H1 (cell line): ENCODE measurements around the gene BIK. TPM values are rescaled to one million over a fixed set of nuclear protein-coding genes. Genes with fewer than 3 reads are reported as not detected.

Source experiments
- CTCF ChIA-PET: fragments of 300-600 bp; sonication (Branson Sonifier 250); formaldehyde crosslinking; loops from one replicate; lab custom pipeline; 2021; ENCODE audit not compliant: partially characterized antibody; lab: Charles Lee
- POLR2A ChIA-PET: fragments of 300-600 bp; sonication (Branson Sonifier 250); formaldehyde crosslinking; loops from one replicate; lab custom pipeline; 2021; ENCODE audit warnings: inconsistent platforms; ENCODE audit not compliant: partially characterized antibody; lab: Charles Lee
- DNase-seq, 2 experiments: peaks; one replicate each; pipeline versions ENCODE4 v3.0.0 to v3.0.0-alpha.2; 2010 to 2022; ENCODE audit warnings: low spot score in 2 of 2, low read depth in 1 of 2, mixed read lengths in 1 of 2
- FAIRE-seq: peaks from 2 replicates; lab custom pipeline; 2011; peaks lifted over from hg19 to GRCh38; lab: Jason Lieb, UNC
- H2AFZ ChIP-seq: 2 replicates; pipeline ENCODE4 v1.8.1; 2012; ENCODE audit warnings: low read length, inconsistent platforms
- H2AK5ac ChIP-seq: 2 replicates; pipeline ENCODE4 v1.6.1; 2013; ENCODE audit warnings: low read depth, low read length
- H2BK120ac ChIP-seq: replicated peaks from 2 replicates; pipeline ENCODE3; 2013; ENCODE audit warnings: low read depth, low read length, inconsistent platforms
- H2BK12ac ChIP-seq: 2 replicates; pipeline ENCODE4 v1.6.1; 2013; ENCODE audit warnings: low read depth, low read length
- H2BK15ac ChIP-seq: 2 replicates; pipeline ENCODE4 v1.6.1; 2013; ENCODE audit warnings: low read length
- H2BK20ac ChIP-seq: 2 replicates; pipeline ENCODE4 v1.6.1; 2013; ENCODE audit warnings: low read length
- H2BK5ac ChIP-seq: 2 replicates; pipeline ENCODE4 v1.6.1; 2013; ENCODE audit warnings: low read depth, low read length
- H3K14ac ChIP-seq: 2 replicates; pipeline ENCODE4 v1.6.1; 2013; ENCODE audit warnings: inconsistent platforms; ENCODE audit not compliant: insufficient read length
- H3K18ac ChIP-seq: 2 replicates; pipeline ENCODE4 v1.6.1; 2013; ENCODE audit warnings: low read length; ENCODE audit errors: extremely low read depth
- H3K23ac ChIP-seq: 2 replicates; pipeline ENCODE4 v1.6.1; 2013; ENCODE audit warnings: inconsistent platforms; ENCODE audit not compliant: insufficient read length
- H3K23me2 ChIP-seq: 2 replicates; pipeline ENCODE4 v1.6.1; 2013; ENCODE audit warnings: low read depth, low read length
- H3K27ac ChIP-seq: 2 replicates; pipeline ENCODE4 v1.6.1; 2011; ENCODE audit warnings: low read depth, low read length, inconsistent platforms
- H3K27me3 ChIP-seq, 4 experiments: replicated peaks in 1 of 4; 1 replicate in 1 of 4; 2 replicates in 3 of 4; pipeline versions ENCODE4 v1.6.1 to v1.8.1; 2011 to 2013; ENCODE audit warnings: low read length in 3 of 4, mild to moderate bottlenecking in 3 of 4, inconsistent platforms in 2 of 4, mixed read lengths in 2 of 4, moderate library complexity in 1 of 4; ENCODE audit not compliant: control insufficient read depth in 3 of 4, insufficient read depth in 3 of 4; ENCODE audit errors: extremely low read depth in 1 of 4
- H3K36me3 ChIP-seq, 4 experiments: 2 replicates each; pipeline versions ENCODE4 v1.6.1 to v1.8.1; 2011 to 2013; ENCODE audit warnings: mild to moderate bottlenecking in 4 of 4, low read length in 3 of 4, moderate library complexity in 2 of 4, control low read depth in 1 of 4, inconsistent platforms in 1 of 4; ENCODE audit not compliant: insufficient read depth in 4 of 4, control insufficient read depth in 2 of 4
- H3K4ac ChIP-seq: replicated peaks from 2 replicates; pipeline ENCODE3; 2013; ENCODE audit warnings: low read length, low read depth, mixed read lengths, inconsistent platforms; ENCODE audit not compliant: insufficient read length
- H3K4me1 ChIP-seq, 4 experiments: replicated peaks in 1 of 4; 1 replicate in 1 of 4; 2 replicates in 3 of 4; pipeline versions ENCODE4 v1.6.1 to v1.8.1; 2011 to 2013; ENCODE audit warnings: low read length in 3 of 4, inconsistent platforms in 2 of 4, mixed read lengths in 1 of 4; ENCODE audit not compliant: insufficient read depth in 4 of 4, control insufficient read depth in 3 of 4
- H3K4me2 ChIP-seq, 2 experiments: 2 replicates each; pipeline versions ENCODE4 v1.6.1 to v1.8.1; 2011 to 2013; ENCODE audit warnings: low read depth in 2 of 2, low read length in 2 of 2, control low read depth in 1 of 2, inconsistent platforms in 1 of 2, mild to moderate bottlenecking in 1 of 2; ENCODE audit not compliant: insufficient read depth in 1 of 2
- H3K4me3 ChIP-seq, 4 experiments: fragments of 200-600, 300-600 bp in 1 of 4; sonication (generic), shearing (Covaris generic), sonication (Bioruptor Twin) in 1 of 4; 2 replicates each; pipeline versions ENCODE4 v1.5.1 to v1.8.1; 2011 to 2016; ENCODE audit warnings: low read length in 4 of 4, low read depth in 3 of 4, control low read depth in 2 of 4, inconsistent platforms in 2 of 4, mild to moderate bottlenecking in 2 of 4, mixed read lengths in 1 of 4, moderate library complexity in 1 of 4; ENCODE audit not compliant: insufficient read depth in 2 of 4; ENCODE audit errors: extremely low read depth in 1 of 4
- H3K56ac ChIP-seq: replicated peaks from 2 replicates; pipeline ENCODE3; 2013; ENCODE audit warnings: low read depth, mild to moderate bottlenecking, mixed read lengths, low read length, inconsistent platforms; ENCODE audit not compliant: insufficient read length
- H3K79me1 ChIP-seq: 2 replicates; pipeline ENCODE4 v1.6.1; 2013; ENCODE audit warnings: low read depth, low read length, control low read depth
- H3K79me2 ChIP-seq, 2 experiments: 2 replicates each; pipeline versions ENCODE4 v1.6.1 to v1.8.1; 2012 to 2013; ENCODE audit warnings: low read length in 2 of 2, mild to moderate bottlenecking in 2 of 2, inconsistent platforms in 1 of 2; ENCODE audit not compliant: insufficient read depth in 2 of 2, control insufficient read depth in 1 of 2
- H3K9ac ChIP-seq, 4 experiments: replicated peaks in 1 of 4; 1 replicate in 1 of 4; 2 replicates in 3 of 4; pipeline versions ENCODE4 v1.6.1 to v1.8.1; 2011 to 2013; ENCODE audit warnings: low read depth in 3 of 4, low read length in 3 of 4, control low read depth in 2 of 4, mild to moderate bottlenecking in 2 of 4, moderate library complexity in 2 of 4, inconsistent platforms in 1 of 4; ENCODE audit errors: extremely low read depth in 1 of 4
- H3K9me3 ChIP-seq, 2 experiments: 2 replicates each; pipeline versions ENCODE4 v1.6.1 to v1.8.1; 2012 to 2013; ENCODE audit warnings: mild to moderate bottlenecking in 2 of 2, moderate library complexity in 2 of 2, control low read depth in 1 of 2, inconsistent platforms in 1 of 2, low read depth in 1 of 2, low read length in 1 of 2, mixed read lengths in 1 of 2; ENCODE audit not compliant: insufficient read depth in 2 of 2
- H4K20me1 ChIP-seq, 2 experiments: replicated peaks in 1 of 2; 2 replicates each; pipeline versions ENCODE3 to v1.8.1; 2011 to 2013; ENCODE audit warnings: inconsistent platforms in 2 of 2, low read length in 2 of 2, mild to moderate bottlenecking in 1 of 2; ENCODE audit not compliant: insufficient read depth in 2 of 2, control insufficient read depth in 1 of 2
- H4K5ac ChIP-seq: 2 replicates; pipeline ENCODE4 v1.6.1; 2013; ENCODE audit warnings: low read length, low read depth, mixed read lengths, inconsistent platforms; ENCODE audit not compliant: insufficient read length
- H4K8ac ChIP-seq: 2 replicates; pipeline ENCODE4 v1.8.0; 2013; ENCODE audit warnings: mild to moderate bottlenecking, moderate library complexity, low read length, inconsistent platforms; ENCODE audit not compliant: insufficient read depth; ENCODE audit errors: extremely low read depth
- H4K91ac ChIP-seq: replicated peaks from 2 replicates; pipeline ENCODE3; 2013; ENCODE audit warnings: low read length, mixed read lengths, inconsistent platforms; ENCODE audit not compliant: insufficient read length
- BACH1 ChIP-seq: IDR thresholded peaks from 2 replicates; pipeline ENCODE4 v1.6.1; 2012; ENCODE audit warnings: low read length, improper control_type of control experiment
- CEBPB ChIP-seq: IDR thresholded peaks from 2 replicates; pipeline ENCODE4 v1.6.1; 2012; ENCODE audit warnings: low read depth, low read length
- CHD1 ChIP-seq: IDR thresholded peaks from 2 replicates; pipeline ENCODE4 v1.6.1; 2012; ENCODE audit warnings: low read depth, low read length, improper control_type of control experiment
- GTF2F1 ChIP-seq: IDR thresholded peaks from 2 replicates; pipeline ENCODE4 v1.6.1; 2012; ENCODE audit warnings: low read depth, low read length, improper control_type of control experiment, borderline replicate concordance
- HDAC2 ChIP-seq, 2 experiments: fragments of 300-600 bp in 1 of 2; sonication (generic) in 1 of 2; IDR thresholded peaks; 2 replicates each; pipeline ENCODE4 v1.6.1; 2011 to 2012; ENCODE audit warnings: low read depth in 2 of 2, low read length in 2 of 2, mild to moderate bottlenecking in 2 of 2, moderate library complexity in 2 of 2, borderline replicate concordance in 1 of 2, inconsistent platforms in 1 of 2
- HDAC6 ChIP-seq: IDR thresholded peaks from one replicate; pipeline ENCODE4 v1.7.1; 2012; ENCODE audit warnings: low read depth, mild to moderate bottlenecking, inconsistent platforms, low read length, moderate library complexity
- MAX ChIP-seq: IDR thresholded peaks from 2 replicates; pipeline ENCODE4 v1.6.1; 2012; ENCODE audit warnings: inconsistent platforms
- POLR2AphosphoS5 ChIP-seq: IDR thresholded peaks from 2 replicates; pipeline ENCODE4 v1.6.1; 2011; ENCODE audit warnings: low read depth, low read length
- SUZ12 ChIP-seq: fragments of 200-600 bp; sonication (generic); IDR thresholded peaks from 2 replicates; pipeline ENCODE4 v1.6.1; 2012; ENCODE audit warnings: mild to moderate bottlenecking, inconsistent platforms, low read length, moderate library complexity, mixed read lengths
- TCF12 ChIP-seq: IDR thresholded peaks from 2 replicates; pipeline ENCODE4 v1.6.1; 2011; ENCODE audit warnings: low read depth, mild to moderate bottlenecking, low read length
- TEAD4 ChIP-seq: IDR thresholded peaks from 2 replicates; pipeline ENCODE4 v1.6.1; 2012; ENCODE audit warnings: low read depth, low read length, inconsistent platforms, mixed read lengths
- WGBS, 2 experiments: shearing (Covaris generic) in 1 of 2; methylation state at CpG; one replicate each; pipeline versions ENCODE4 v1.1.6 to v1.1.7; 2013 to 2015; ENCODE audit warnings: low lambda C conversion rate in 2 of 2, mixed read lengths in 2 of 2, inconsistent platforms in 1 of 2, low coverage in 1 of 2, missing lambda C conversion rate in 1 of 2; ENCODE audit not compliant: insufficient replicate concordance in 2 of 2, insufficient coverage in 1 of 2, insufficient read length in 1 of 2; ENCODE audit errors: extremely low coverage in 1 of 2, missing lambda C conversion rate in 1 of 2; 5-methylcytosine and 5-hydroxymethylcytosine counted together
- polyA plus RNA-seq, 7 experiments: library from polyadenylated mRNA; depleted of rRNA in 3 of 7; stranded (reverse) in 5 of 7; unstranded in 2 of 7; fragments of >200 nt in 5 of 7; fragments of 200-250 nt in 2 of 7; gene quantifications; 1 replicate in 5 of 7; 2 replicates in 1 of 7; 4 replicates in 1 of 7; pipeline versions ENCODE4 v1.2.1 to v1.2.3, GENCODE V29; 2011 to 2013; ENCODE audit warnings: missing spikeins in 2 of 7, mixed read lengths in 2 of 7
- total RNA-seq: library from RNA; stranded (reverse); fragmentation: NEBNext Ultra II Directional; extraction: Animal tissue kit (Norgen Biotek cat#: 25700); gene quantifications from 2 replicates; pipeline ENCODE4 v1.2.1, GENCODE V29; 2021

The BIK gene
- total and polyA plus RNA-seq, 2 of the 8 experiments (the other 6 are each of a cell fraction or from before 2014, with no cell fraction given) = 3.3 to 5.5 TPM

GRCh38 chr22:43157874-43158546, 47.5 kb downstream of the BIK start:
- H4K20me1 ChIP-seq = peaks cover 0 to 4% of the 10 kb centered on the region in 2 experiments
- no peaks in the 10 kb centered on the region for H3K36me3 ChIP-seq
- H2AK5ac ChIP-seq = no peak overlapping the region
- FAIRE-seq = no peak
- H4K91ac ChIP-seq = no peak overlapping the region
- H2AFZ ChIP-seq = no peak overlapping the region
- H2BK12ac ChIP-seq = no peak overlapping the region
- no peak overlapping the region for H3K27ac ChIP-seq
- no peak overlapping the region for H3K14ac ChIP-seq
- TF ChIP-seq MAX (no peak), CHD1 (no peak), HDAC2 (IDR thresholded peaks at IDR 0.05; ENCODE audit: borderline replicate concordance in 1 of 2, low read depth in 2 of 2, low read length in 2 of 2) (no peak), BACH1 (no peak), TEAD4 (no peak), GTF2F1 (no peak), SUZ12 (no peak), CEBPB (no peak), HDAC6 (no peak), POLR2AphosphoS5 (no peak), TCF12 (no peak)
- TF ChIP-seq, all 59 proteins: peak for 0
- no peak overlapping the region for H4K5ac ChIP-seq
- no peak overlapping the region; a peak in 1 of 7 replicates for H3K9ac ChIP-seq
- H3K4me3 ChIP-seq = no peak overlapping the region
- H3K9me3 ChIP-seq = no peaks in the 10 kb centered on the region
- peaks cover 0 to 8% (median 5%) of the 10 kb centered on the region in 4 experiments; a peak in 4 of 7 replicates for H3K4me1 ChIP-seq
- no peaks in the 10 kb centered on the region for H3K79me1 ChIP-seq
- H3K23me2 ChIP-seq = no peaks in the 10 kb centered on the region
- no peak overlapping the region for H2BK15ac ChIP-seq
- no peak overlapping the region for H3K23ac ChIP-seq
- H3K56ac ChIP-seq = no peak overlapping the region
- no peak overlapping the region for H4K8ac ChIP-seq
- ChIA-PET POLR2A (interaction anchor here (1.1 to 2.3 kb wide), 2 partner anchors 11 to 24 kb away, joined by 4 to 11 read pairs; no protein-coding TSS in a partner anchor), CTCF (interaction anchor here (1.1 to 1.5 kb wide), 3 partner anchors 19 to 191 kb away, joined by 3 to 5 read pairs (median 4); no protein-coding TSS in a partner anchor)
- 93% methylated on average over 9 of the region's 9 CpGs; no CpG with 5 or more reads in 1 of the 2 experiments for WGBS, 2 experiments
- no peaks in the 10 kb centered on the region; a peak in 1 of 7 replicates for H3K27me3 ChIP-seq
- H2BK20ac ChIP-seq = no peak overlapping the region
- no peak overlapping the region for H3K4ac ChIP-seq
- H2BK5ac ChIP-seq = no peak overlapping the region
- H2BK120ac ChIP-seq = no peak overlapping the region
- DNase-seq = no peak
- H3K4me2 ChIP-seq = no peak overlapping the region
- no peak overlapping the region; the same call in 1 of the 2 replicates for H3K18ac ChIP-seq
- no peaks in the 10 kb centered on the region for H3K79me2 ChIP-seq
